IPS DF 4.7 (cell line): ENCODE measurements around the gene MYH2.
"Not testable (repeated sequence)": the region's sequence is repeated elsewhere in the genome, so short reads cannot be mapped to it uniquely, and the experiment has no call there.

ENCODE experiments used
- DNase-seq: peaks from one replicate; pipeline ENCODE4 v3.0.0-alpha.2; 2013; ENCODE audit warnings: low spot score; ENCODE audit errors: extremely low read depth

MYH2 gene

GRCh38 chr17:10549096-10549842 is at the start of gene MYH2:
MYH2 (minus strand) TSS chr17:10549658; CDS start chr17:10547920, 1,738 bp downstream.
- DNase-seq = no peak

GRCh38 chr17:10598621-10599020 is 49.2 kb upstream of the MYH2 start:
- no peak for DNase-seq

DNA sequence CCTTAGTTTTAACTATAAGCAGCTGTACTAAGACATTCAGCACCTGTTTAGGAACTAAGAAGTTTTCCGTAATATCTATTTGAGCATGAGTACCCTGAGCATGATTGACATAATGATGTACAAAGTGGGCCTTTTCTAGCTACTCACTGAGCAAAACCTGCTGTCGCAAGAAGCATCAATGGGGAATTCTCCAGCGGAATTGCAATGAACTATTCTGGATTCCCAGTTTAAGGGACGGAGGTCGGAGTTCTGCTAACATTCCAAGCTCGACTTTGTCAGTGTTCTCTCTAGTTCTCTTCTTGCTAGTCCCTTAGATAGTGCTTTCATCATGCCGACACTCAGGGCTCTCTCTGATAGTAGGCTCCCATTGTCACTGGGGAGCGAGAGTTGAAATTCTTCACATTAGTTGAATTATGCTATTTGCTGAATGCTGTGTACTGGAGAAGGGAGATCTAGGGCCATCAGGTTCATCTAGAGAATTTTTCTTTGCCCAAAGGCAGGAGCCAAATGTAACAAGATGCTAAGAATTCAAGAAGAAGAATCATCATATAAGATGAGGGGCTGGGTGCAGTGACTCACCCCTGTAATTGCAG is 40.2 kb upstream of the MYH2 start:
- DNase-seq = no peak

GRCh38 chr17:10585529-10585928 is 36.1 kb upstream of the MYH2 start:
- no peak for DNase-seq

DNA sequence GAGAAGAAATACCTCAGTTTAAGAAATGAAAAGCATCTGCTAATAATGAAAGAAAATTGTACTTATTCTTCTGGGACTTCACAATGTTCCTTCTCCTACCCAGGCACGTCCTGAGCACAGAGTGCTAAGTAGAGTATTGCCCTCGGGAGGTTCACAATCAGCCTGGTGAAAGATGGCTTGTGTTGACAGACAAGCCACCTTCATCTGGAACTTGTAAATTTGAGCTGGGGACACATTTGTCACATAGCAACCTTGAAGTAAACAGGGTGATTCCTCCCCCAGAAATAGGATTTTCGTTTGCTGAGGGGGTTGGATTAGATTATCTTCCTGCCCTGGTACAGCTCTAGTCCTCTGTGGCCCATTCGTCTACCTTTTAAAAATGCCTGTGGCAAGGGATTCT is 34.4 kb upstream of the MYH2 start:
- no peak for DNase-seq

- DNase-seq = no peak
Observed at GRCh38 chr17:10579270-10579669, 29.8 kb upstream of the MYH2 start.

DNA sequence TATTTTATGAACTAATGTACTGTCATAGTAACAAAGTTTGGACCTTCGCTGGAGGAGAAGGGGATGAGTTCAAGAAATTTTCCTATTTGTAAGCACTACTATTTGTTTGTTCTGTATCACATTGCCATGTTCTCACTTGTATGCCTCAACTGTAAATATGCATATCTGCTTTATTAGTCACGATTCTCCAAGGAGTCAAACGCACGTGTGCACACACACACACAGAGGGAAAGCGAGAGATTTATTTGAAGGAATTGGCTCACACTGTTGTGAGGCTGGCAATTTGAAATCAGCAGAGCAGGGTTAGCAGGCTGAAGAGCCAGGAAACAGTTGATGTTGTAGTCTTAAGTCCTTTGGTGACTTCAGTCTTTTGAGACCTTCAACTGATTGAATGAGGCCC is 24.9 kb upstream of the MYH2 start:
- DNase-seq = no peak

DNA sequence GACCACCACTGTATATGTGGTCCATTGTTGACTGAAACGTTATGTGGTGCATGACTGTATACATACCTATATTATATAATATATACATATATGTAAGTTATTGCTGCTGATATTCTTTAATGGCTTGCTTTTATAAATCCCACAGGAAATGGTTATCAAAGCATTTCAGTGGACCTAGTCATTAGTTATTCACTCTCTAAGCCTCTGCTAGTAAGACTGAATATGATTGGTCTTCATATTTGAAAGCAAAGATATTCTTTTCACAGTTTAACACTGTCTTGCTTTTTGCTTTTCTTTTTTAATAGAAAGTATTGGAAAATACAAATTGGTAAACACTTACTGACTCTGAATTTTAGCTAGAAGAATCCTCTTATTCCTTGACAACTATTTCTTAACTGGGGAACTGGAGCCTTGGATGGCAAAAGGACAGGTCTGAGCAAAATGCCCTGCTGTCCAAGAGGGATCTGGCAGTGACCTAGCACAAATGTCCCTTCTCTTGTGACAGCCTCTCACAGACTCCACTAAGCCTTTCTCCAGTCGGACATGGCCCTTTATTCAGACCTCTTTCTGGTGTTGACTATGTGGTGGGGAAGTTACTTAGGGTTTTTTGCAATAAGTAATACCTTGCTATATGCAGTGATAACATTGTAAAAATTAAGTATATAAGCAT is 14.7 kb upstream of the MYH2 start:
- no peak for DNase-seq

GRCh38 chr17:10558049-10558448 is 8.6 kb upstream of the MYH2 start:
- no peak for DNase-seq

GRCh38 chr17:10557422-10557821 is 8.0 kb upstream of the MYH2 start:
- DNase-seq = no peak

- no peak for DNase-seq
Observed at GRCh38 chr17:10556301-10557005, 7.0 kb upstream of the MYH2 start.

GRCh38 chr17:10550014-10550413 is 556 bp upstream of the MYH2 start:
- DNase-seq = no peak

- no peak for DNase-seq
Observed at GRCh38 chr17:10547351-10547750, 2.1 kb downstream of the MYH2 start.

DNA sequence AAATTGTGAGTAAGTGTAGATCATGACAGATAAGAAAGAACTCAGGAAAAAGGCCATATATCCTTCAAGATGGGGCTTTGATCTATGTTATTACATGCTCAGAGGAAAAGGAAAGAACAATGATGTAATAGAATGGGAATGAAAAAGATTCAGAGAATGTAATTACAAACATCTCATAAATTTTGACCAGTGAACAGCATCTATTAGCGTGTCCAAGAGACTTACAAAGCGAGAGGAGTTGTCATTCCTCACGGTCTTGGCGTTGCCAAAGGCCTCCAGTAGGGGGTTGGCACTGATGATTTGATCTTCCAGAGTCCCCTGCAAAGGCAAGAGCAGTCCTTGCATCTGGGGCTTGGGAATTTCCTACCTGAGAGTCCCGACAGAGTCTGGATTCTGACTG is 6.0 kb downstream of the MYH2 start:
- not testable (repeated sequence) for DNase-seq

DNA sequence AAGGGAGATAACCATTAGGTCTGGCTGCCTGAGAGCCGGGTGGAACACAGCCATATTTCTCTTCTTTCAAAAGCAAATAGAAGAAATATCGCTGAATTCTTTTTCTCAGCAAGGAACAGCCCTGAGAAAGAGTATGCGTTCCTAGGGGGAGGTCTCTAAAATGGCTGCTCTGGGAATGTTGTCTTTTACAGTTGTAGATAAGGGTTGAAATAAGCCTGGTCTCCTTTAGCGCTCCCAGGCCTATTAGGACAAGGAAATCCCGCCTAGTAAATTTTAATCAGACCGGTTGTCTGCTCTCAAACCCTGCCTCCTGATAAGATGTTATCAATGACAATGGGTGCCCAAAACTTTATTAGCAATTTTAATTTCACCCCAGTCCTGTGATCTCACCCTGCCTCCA is 8.3 kb downstream of the MYH2 start:
- not testable (repeated sequence) for DNase-seq

DNA sequence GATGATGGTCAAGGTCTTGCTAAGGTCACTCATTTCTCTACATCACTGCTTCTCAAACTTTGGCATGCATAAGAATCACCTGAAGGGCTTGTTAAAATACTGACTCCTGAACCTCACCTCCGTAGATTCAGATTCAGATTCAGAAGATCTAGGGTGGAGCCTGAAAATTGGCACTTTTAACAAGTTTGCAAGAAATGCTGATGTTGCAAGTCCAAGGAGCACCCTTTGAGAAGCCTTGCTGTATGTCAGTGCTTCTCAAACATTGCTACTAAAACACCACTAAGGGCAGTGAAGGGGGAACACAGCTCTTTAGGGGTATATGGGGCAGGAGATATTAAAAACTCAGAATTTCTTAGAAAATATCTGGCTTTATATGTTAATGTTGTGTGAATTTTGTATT is 17.4 kb downstream of the MYH2 start:
- no peak for DNase-seq

- DNase-seq = no peak
Observed at GRCh38 chr17:10527419-10527818, 22.0 kb downstream of the MYH2 start.

DNA sequence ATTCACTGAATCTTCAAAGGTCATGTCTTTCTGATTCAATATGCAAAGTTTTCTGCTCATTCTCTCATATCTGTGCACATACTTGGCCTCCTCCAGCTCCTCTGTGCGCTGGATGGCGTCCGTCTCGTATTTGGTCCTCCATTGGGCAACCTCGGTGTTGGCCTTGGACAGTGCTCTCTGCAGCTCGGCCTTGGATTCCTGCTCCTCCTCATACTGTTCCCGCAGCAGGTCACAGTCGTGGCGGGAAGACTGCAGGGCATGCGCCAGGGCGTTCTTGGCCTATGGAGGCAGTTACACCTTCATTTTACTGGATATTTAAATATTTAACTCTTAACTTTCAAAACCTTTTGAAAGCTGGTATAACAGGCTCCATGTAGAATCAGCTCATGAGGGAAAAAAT is 22.9 kb downstream of the MYH2 start:
- DNase-seq = no peak

DNA sequence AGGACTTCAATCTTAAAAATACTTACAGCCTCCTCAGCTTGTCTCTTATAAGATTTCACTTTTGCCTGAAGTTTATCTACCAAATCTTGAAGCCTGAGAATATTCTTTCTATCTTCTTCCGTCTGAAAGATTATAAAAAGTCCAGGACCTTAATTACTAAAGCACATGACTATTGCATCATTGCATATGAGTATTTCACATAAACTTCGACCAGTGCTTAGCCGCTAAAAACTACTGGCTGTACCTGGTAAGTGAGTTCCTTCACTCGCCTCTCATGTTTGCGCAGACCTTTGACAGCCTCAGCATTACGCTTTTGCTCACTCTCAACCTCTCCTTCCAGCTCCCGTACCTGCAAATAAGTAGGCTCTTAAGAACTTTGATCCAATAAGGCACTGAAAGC is 26.4 kb downstream of the MYH2 start:
- DNase-seq = no peak

- no peak for DNase-seq
Observed at GRCh38 chr17:10521949-10522348, 27.5 kb downstream of the MYH2 start.

- DNase-seq = no peak
Observed at GRCh38 chr17:10518271-10519037, 31.0 kb downstream of the MYH2 start, which contains the start of gene MYH1. MYH1 (minus strand) TSS chr17:10518542; CDS start chr17:10516642, 1,900 bp downstream.
